Cardiac septum (tissue), 1 donor: ENCODE measurements around the gene C2orf76. TPM values are rescaled to one million over a fixed set of nuclear protein-coding genes. Genes with fewer than 3 reads are reported as not detected.

Experiments
- DNase-seq: peaks from one replicate; pipeline ENCODE4 v3.0.0-alpha.2; 2020; ENCODE audit warnings: low spot score
- intact Hi-C: fragments of 100-400 bp; cut with DNase I; formaldehyde crosslinking; loops from one replicate; pipeline ENCODE4 v1.14.0; 2022
- total RNA-seq: library from RNA; stranded (reverse); fragmentation: NEBNext Ultra II Directional; extraction: Animal tissue kit (Norgen Biotek cat#: 25700); gene quantifications from one replicate; pipeline ENCODE4 v1.2.1, GENCODE V29; 2021
- donor health status: DM: no; HTN: no; CAD: no.

C2orf76 gene
- total RNA-seq, 1 donor from 2014 or later = 11.7 TPM

DNA sequence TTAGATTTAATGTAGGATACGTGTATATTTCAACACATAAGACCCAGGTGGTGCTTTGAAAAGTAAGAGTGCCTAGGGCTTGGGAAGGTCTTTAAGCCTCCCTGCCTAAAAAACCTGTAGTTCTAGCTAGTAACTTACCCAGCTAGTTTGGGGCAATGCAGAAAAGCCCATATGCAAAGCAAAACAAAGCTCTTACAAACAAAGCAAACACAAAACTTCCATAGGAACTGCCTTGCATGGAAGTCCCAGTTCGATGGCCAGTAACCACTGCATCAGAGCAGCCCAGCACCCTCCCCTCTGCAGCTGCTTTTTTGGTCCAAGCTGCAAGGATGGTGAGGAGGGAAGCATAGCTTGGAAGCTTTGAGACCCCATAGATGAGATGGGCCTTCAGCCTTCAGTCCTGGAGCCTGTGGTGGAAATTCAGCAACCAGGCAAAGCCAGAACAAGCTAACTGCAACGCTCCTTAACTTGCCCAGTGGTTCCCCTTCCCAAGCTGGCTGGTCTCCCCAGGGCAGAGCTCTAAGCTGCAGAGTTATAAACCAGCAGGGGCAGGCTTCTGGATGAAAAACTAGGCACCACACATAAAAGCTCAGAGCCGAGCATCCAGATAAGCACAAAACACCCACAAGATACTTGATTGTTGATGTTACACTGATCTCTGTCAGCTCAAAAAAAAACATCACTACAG lies 16.2 kb downstream of the C2orf76 start:
- no peak for DNase-seq
- intact Hi-C loops = loop anchor here (5.0 kb wide), 1 partner anchor 132 kb away; no protein-coding TSS in a partner anchor

- DNase-seq = no peak
- intact Hi-C loops = loop anchor here (5.0 kb wide), 1 partner anchor 42 kb away; no protein-coding TSS in a partner anchor
These were observed 17.3 kb downstream of the C2orf76 start for GRCh38 chr2:119349289-119349688.

DNA sequence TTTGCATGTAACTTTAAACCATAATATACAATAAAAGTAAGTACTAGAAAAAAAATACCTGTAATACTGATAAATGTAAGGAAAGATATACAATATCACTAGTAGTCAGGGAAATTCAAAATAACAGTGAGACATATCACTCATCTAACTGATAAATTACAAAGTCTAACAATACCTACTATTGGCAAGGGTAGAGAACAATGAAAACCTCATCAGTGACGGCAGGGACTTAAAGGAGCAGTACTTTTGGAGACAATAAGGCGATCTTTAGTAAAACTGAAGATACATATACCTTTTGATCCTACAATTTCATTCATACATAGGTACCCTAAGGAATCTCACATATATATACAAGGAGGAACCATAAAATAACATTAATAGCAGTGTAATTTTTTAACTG lies 24.9 kb downstream of the C2orf76 start:
- intact Hi-C loops = no loop called here
- no peak for DNase-seq

GRCh38 chr2:119339562-119339923 lies 27.1 kb downstream of the C2orf76 start:
- no peak for DNase-seq
- intact Hi-C loops = no loop called here

DNA sequence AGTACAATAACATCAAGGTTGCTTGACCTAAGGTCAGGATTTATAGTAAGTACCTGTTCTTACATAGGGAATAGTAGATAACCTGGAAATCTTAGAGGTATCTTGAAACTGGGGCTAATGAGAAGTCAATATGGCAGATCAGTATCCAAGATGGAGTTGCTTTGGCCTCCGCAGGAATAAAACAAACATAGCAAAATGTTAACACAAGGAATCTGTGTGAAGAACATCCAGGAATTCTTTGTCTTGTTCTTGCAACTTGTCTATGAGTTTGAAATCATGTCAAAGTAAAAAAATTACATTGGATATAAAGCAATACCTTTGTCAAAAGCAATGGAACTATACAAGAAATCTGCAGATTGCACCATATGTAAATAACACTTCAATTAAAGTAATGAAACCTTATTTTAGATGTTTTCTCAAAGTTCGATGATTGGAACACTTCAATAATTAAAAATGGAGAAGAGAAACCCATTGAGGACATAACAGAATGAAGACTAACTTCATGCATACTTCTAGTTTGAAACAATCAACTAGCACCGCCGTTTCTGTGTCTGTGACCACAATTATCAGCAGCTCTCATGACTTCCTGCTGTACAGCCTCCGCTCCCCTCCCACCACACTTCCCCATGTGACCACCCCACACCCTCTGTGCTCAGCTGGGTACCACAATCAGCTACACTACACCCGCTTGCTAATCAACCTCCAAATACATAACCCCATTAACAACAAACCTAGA lies 27.6 kb downstream of the C2orf76 start:
- no peak for DNase-seq
- intact Hi-C loops = no loop called here

GRCh38 chr2:119338272-119338671 lies 28.4 kb downstream of the C2orf76 start:
- intact Hi-C loops = no loop called here
- DNase-seq = no peak

DNA sequence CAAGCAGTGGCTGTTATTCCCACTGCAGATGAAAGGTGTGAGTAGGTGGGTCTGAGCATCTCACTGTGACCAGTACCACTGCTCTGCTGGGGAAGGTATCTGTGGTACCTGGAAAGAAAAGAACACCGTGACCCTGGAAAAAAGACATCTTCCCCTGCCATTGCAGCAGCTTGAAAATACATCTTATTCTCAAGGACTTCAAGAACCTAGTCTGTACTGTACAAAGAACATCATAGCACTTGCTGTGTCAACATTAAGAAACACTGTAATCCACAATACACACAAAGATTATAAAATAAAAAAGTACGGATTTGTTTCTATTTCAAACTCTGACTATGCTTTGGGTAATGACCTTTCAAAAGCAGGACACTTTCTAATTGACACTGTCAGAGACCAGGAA lies 28.9 kb downstream of the C2orf76 start:
- intact Hi-C loops = no loop called here
- DNase-seq = no peak

DNA sequence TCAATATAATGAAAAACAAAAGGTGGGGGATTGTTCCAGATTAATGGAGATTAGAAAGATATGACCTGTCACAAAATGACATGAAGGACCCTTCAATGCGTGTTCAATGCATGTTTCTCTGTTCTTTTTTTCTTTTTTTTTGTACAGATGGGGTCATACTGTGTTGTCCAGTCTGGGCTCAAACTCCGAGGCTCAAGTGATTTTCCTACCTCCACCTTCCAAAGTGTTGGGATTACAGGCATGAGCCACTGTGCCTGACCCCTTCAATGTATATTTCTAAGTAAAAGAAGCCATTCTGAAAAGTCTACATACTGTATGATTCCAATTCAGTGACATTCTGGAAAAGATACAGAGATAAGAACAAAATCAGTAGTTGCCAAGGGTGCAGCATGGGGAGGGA lies 32.8 kb downstream of the C2orf76 start:
- no peak for DNase-seq
- intact Hi-C loops = no loop called here

- no peak for DNase-seq
- intact Hi-C loops = no loop called here
These were observed 33.3 kb downstream of the C2orf76 start for GRCh38 chr2:119333360-119333759.

GRCh38 chr2:119332953-119333352 lies 33.7 kb downstream of the C2orf76 start:
- DNase-seq = no peak
- intact Hi-C loops = no loop called here

GRCh38 chr2:119327431-119327830 lies 39.2 kb downstream of the C2orf76 start:
- DNase-seq = no peak
- intact Hi-C loops = no loop called here

DNA sequence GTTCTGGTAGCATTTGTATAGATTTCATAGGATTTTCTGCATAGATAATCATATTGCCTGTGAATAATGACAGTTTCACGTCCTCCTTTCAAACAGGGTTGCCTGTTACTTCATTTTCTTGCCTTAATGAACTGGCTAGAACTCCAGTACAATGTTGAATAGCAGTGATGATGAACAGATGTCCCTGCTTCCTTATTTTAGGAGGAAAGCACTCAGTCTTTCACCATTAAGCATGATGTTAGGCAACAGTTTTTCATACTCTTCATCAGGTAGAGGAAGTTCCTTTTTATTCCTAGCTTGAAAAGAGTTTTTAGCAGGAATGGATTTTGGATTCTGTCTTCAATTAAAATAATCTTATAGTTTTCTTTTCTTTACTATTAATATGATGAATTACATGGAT lies 39.7 kb downstream of the C2orf76 start:
- intact Hi-C loops = no loop called here
- no peak for DNase-seq

GRCh38 chr2:119324685-119325270 lies 41.9 kb downstream of the C2orf76 start:
- intact Hi-C loops = no loop called here
- DNase-seq = no peak

- intact Hi-C loops = no loop called here
- no peak for DNase-seq
These were observed 43.2 kb downstream of the C2orf76 start for GRCh38 chr2:119323459-119323858.

DNA sequence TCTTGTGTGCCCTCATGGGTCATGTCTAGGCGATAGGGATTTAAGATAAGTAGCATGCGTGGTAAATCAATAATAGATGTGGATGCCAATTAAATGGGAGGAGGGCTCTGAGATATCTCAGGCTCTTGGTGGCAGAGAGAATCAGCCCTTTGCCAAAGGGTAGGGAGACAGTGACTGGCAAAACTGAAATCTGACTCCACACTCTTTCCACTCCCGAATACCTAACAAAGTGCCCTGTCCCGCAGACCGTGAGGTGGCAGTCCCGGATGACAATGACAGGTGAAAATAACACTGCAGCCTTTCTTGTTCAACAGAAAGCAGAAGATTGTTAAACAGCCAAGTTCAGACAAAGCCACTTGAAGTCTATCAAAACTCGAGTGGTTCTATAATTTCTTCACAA lies 47.0 kb downstream of the C2orf76 start:
- DNase-seq = no peak
- intact Hi-C loops = no loop called here

DNA sequence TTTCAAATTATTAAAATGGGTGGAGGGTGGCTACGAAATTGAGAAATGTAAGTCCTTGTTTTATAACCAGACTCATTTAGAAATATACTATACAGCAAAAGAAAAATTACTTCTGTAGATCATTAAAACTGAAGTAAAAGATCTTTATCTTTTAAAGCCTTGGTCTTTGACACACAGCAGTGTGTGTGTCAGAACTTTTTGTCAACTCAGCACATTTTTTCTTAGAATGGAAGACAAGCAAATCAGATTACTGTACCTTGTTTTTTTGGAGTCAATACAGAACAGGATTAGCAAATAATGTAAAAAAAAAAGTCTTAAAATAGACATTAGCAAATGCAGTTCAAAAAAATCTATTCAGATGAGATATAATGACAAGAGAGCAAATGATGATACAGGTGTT lies 49.1 kb downstream of the C2orf76 start:
- no peak for DNase-seq
- intact Hi-C loops = no loop called here

GRCh38 chr2:119316066-119316465 lies 50.6 kb downstream of the C2orf76 start:
- no peak for DNase-seq
- intact Hi-C loops = no loop called here

DNA sequence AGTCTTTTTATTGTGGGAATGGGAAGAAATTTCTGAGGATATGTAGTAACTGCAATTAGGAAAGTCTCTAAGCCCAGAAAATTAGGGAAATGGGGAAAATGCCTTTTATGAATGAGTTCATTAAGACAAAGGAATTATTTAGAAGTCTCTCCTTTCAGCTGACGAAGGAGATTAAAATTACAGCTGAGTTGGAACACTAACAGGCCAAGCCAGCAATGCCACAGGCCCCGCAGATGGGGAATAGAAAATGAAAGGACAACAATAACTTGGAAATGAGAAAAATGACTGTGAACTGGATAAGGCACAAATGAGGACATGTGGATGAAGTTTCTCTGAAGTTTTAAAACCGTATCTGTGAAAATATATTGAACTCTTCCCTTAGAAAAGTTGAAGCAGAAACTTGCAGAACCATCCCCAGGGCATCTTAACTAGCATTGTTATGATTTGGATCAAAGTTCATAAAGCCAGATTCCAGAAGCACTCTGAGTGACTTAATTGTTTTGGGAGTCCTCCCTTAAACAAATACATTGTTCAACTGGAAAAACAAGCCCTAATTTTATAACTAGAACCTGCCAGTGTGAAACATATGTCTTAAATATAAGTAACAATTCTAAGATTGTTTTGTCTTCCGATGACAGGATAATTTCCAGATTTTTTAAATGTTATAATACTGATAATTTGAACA lies 51.3 kb downstream of the C2orf76 start:
- no peak for DNase-seq
- intact Hi-C loops = no loop called here

DNA sequence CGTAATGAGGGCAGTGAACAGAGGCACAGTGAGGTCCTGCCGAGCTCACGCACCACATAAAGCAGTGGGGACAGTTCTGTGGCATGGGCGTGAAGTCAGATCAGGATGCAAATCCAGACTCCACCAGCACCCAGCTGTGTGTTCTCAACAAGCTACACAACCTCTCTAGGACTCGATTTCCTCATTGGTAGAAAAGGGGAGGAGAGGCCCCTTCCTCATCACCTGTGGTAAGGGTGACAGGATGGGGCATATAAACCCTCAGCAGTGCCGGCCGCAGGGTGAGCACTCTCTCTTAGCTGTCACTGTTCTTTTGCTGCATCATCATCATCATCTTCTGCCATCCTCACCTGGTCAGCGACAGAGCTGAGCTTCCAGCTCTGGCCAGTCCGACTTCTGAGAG lies 54.8 kb downstream of the C2orf76 start:
- intact Hi-C loops = loop anchor here (2.0 to 5.0 kb wide), 2 partner anchors 55 to 91 kb away; partner anchors contain the start of genes C2orf76 and DBI
- DNase-seq = no peak

GRCh38 chr2:119311371-119311770 lies 55.3 kb downstream of the C2orf76 start:
- DNase-seq = no peak
- intact Hi-C loops = loop anchor here (5.0 kb wide), 1 partner anchor 56 kb away; the partner anchor contains the start of genes C2orf76 and DBI
